Stimulated activated CD8-positive, alpha-beta memory T cell treated with anti-CD3 and anti-CD28 coated beads, Interleukin-4, amount 100 ng/mL, for 48 hours (primary cell): ENCODE data around the gene SGMS1.
"Not testable (repeated sequence)": the region's sequence is repeated elsewhere in the genome, so short reads cannot be mapped to it uniquely, and the experiment has no call there.

ENCODE experiments used
- DNase-seq: peaks from one replicate; pipeline ENCODE4 v3.0.0-alpha.2; 2020

The SGMS1 gene

DNA sequence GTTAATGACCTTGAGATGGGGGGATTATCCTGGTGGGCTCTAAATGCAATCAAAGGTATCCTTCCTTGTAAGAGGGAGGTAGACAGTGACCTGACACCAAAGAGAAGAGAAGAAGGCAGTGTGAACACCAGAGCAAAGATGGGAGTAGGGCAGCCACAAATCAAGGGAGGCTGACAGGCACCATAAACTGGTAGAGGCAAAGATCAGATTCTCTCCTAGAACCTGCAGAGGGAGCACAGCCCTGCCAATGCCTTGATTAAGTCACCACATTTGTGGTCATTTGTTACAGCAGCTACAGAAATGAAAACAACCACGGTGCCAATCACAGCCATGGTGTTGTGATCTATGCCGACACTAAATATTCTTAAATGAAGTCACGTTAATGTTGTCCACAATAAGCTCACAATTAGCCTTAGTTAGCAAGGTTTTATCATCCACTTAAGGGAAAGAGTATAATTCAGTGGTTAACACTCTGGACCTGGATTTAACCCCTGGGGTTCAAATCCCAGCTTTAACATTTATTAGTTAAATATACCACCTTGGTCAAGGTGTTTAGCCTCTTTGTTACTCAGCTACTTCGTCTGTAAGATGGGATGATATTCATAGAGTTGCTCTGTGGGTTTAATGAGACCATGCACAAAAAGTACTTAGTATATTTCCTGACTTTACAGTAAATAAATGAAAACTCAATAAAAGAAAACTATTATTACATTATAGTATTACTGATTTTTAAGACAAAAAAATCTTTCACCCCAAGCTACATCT, 70.8 kb downstream of the SGMS1 start:
- DNase-seq, result no peak

DNA sequence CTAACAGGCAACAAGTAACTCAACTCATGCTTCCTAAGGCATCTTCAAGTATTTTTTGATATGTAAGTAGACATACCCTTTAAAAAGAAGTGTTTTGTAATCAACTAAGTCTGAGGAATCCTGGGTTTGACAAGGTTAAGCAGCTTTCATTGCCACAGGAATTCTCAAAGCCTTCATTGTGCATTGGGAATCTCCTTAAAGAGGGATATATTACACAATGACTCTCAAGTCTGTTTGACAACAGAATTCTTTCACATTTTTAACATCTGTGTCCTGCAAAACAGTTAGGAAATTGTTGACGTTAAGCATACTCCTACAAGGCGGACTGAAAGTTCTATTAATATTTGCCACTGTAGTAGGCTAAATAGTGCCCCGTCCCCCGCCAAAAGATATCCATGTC, 71.4 kb downstream of the SGMS1 start:
- DNase-seq, result no peak

DNA sequence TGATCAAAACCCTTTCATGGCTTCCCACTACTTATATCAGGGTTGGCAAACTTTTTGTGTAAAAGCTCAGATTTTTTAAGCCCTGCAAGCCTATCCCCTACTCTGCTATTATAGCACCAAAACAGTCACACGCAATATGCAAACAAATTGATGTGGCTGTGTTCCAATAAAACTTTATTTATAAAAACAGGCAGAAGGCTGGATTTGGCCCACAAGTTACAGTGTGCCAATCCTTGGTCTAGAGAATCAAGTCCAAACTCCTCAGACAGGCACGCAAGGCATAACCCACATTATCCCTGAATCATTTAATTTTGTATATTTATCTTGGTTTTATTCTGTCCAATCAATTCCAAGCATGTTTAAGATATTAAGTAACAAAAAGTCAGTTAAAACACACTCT, 71.9 kb downstream of the SGMS1 start:
- no peak for DNase-seq

DNA sequence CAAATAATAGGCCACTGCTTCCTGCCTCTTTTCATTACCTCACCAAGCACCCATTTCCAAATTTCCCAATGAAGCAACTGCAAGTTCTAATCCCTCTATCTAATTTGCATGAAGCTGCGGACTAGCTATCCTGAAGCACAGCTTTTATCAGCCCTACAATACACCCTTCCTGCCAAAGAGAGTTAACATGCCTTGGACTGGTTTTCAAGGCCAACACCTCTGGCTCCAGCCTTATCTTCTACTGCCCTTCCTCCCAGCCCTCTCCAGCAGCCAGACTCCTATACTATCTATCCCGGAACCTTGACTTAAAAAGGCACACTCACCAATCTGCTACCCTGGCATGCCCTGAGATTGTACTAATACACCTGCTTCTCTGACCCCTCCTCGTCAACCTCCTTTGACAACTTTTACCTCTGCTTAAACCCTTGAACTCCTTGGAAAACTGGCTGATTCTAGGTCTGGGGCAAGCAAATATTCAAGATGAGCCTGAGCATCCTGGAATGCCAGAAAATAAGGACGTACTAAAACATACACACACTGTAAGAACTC, 73.4 kb downstream of the SGMS1 start:
- DNase-seq, result no peak

DNA sequence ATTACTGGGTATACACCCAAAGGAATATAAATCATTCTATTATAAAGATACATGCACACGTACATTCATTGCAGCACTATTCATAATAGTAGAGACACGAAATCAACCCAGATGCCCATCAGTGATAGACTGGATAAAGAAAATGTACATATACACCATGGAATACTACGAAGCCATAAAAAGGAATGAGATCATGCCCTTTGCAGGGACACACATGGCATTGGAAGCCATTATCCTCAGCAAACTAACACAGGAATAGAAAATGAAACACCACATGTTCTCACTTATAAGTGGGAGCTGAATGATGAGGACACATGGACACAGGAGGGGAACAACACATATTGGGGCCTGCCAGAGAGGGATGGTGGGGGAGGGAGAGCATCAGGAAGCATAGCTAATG, 74.6 kb downstream of the SGMS1 start:
- DNase-seq, result not testable (repeated sequence)

DNA sequence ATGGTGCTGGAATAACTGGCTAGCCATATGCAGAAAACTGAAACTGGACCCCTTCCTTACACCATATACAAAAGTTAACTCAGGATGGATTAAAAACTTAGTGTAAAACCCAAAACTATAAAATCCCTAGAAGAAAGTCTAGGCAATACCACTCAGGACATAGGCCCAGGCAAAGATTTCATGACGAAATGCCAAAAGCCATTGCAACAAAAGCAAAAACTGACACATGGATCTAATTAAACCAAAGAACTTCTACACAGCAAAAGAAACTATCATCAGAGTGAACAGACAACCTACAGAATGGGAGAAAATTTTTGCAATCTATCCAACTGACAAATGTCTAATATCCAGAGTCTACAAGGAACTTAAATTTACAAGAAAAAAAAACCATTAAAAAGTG, 75.3 kb downstream of the SGMS1 start:
- not testable (repeated sequence) for DNase-seq

DNA sequence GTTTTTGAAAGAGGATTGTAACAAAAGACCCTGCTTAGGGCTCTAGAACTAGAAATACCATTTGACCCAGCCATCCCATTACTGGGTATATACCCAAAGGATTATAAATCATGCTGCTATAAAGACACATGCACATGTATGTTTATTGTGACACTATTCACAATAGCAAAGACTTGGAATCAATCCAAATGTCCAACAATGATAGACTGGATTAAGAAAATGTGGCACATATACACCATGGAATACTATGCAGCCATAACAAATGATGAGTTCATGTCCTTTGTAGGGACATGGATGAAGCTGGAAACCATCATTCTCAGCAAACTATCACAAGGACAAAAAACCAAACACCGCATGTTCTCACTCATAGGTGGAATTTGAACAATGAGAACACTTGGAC, 77.5 kb downstream of the SGMS1 start:
- not testable (repeated sequence) for DNase-seq

DNA sequence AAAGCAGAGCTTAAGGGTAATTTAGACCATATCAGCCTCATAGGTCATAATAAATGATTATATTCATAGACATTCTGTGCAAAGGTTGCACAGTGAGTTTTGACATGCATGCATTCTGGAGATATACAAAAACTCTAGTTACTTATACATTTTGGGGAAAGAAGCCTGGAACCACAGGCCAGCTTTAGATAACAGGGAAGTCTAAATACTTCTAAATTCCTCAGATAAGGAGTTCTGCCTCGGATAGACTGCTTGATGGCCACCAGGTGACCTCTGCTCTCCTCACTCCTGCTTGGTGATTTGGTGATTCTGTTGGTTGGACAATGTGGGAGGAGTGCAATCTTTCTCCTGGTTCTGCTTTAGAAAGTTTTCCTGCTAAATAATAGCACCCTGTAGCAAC, 77.9 kb downstream of the SGMS1 start:
- no peak for DNase-seq

DNA sequence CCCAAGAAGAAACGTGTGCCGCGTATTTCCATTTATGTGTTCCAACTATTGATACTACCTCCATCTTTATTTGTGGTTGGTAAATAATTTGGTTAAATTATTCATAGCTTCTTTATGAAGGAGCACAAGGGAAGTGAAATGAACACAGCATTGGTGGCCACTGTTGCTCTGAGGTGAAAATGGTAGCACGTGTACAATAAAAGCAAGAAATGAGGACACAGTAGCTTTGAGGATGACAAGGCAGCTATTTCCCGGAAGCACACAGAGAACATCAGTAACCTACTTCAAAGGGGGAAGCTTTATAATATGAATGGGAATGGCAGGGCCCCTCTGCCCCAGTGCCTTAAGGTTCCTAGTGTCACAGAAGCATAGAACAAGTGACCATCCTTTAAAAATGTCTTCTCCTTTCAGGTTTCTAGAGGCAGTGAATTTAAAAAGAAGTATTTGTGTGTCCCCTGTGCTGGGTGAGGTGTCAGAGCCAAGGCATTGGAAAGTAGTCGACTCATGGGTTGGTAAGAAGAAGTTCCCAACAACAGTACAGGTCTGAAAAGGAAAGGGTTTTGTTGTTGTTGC, 78.8 kb downstream of the SGMS1 start:
- no peak for DNase-seq

DNA sequence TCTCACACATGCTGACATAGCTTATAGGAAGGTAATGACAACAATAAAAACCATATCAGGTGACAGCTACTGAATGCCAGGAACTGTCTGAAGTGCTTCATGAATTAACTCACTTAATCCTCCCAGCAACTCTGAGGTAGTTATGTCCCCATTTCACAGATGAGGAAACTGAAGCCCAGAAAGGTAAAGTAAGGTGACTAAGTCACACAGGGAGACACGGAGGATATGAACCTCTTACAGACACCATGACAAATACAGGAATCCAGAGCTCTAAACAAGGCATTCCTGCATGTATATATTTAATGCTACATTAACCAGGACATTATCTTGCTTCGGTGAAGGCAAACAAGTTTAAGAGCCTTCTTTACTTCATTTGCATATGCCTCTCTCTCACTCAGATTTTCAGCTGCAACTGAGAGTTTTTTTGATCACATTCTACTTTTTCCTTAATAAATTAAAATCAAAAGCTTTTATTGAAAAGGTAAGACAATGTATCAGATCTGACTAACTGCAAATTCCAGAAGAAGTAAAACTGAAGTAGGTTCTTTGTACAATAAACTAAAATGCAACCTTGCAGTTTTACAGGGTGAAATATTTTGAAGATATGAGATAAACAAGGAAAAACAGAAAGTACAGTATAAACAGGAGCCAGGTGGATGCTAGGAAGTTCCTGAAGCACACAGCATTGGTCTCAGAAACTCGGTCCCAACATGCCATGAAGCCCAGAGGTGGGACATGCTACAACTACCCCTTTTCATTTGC, 79.5 kb downstream of the SGMS1 start:
- DNase-seq, result no peak

DNA sequence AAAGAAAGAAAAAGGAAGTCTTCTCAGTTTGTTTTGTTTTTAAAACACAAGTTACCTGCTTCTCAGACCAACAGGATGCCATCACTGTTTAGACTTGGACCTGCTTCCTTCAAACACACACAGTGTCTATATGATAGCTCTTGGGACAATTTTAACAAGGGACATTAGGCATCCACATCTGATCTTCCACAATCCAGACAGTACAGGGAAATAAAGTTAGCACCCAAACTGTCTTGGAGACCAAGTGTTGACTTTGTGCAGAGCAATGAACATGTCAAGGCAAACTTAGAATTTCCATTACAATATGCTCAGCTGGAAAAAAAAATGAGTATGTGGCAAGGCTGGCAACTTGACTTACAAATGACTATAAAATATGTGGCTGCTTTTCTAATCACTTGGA, 80.9 kb downstream of the SGMS1 start:
- no peak for DNase-seq

DNA sequence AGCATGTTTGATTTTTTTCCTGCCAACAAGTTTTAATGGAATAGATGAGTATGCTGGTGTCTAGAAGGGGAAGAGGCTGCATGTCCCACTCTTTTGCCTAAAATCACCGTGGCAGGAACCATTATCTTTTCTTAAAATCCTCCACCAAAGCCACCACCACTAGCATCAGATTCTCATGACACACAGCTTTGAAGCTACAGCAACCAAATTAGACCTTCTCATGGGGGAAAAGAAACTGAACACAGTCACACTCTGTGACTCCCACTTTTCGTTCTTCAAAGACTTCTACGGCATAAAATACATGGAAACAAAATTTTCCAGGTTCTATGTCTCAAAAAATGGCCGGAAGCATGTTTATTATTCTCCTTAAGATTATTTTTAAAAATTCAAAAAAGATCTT, 81.8 kb downstream of the SGMS1 start:
- DNase-seq, result no peak

DNA sequence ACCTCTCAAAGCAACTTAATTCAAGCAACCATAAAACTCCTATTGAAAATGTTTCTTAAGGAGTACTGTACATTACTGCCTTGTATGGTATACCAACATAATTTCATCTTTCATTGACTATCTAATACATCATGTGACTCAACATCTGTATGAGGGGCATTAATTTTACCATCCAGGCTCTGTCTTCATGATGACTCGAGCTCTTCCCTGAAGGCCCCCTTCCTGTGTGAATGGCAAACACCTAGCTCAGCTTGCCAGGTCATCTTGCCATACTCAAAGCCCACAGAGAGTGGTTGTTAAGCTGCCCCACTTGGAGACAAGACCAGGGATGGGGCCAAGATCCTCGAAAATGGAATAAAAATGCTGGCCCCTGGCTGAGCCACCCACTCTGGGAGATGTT, 82.4 kb downstream of the SGMS1 start:
- no peak for DNase-seq

DNA sequence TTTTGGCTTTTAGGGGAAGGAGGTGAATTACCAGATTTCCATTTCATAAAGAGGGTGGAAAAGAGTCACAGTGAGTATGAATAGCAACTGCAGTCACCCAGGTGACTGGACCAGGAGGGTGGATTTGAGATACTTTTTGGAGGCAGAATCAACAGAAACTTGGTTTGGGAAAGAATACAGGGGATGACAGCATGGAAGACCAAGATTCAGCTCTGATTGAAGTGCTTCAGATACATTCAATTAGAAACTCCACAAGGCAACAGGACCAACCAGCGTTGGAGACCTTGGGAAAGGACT, 83.0 kb downstream of the SGMS1 start:
- DNase-seq, result no peak

DNA sequence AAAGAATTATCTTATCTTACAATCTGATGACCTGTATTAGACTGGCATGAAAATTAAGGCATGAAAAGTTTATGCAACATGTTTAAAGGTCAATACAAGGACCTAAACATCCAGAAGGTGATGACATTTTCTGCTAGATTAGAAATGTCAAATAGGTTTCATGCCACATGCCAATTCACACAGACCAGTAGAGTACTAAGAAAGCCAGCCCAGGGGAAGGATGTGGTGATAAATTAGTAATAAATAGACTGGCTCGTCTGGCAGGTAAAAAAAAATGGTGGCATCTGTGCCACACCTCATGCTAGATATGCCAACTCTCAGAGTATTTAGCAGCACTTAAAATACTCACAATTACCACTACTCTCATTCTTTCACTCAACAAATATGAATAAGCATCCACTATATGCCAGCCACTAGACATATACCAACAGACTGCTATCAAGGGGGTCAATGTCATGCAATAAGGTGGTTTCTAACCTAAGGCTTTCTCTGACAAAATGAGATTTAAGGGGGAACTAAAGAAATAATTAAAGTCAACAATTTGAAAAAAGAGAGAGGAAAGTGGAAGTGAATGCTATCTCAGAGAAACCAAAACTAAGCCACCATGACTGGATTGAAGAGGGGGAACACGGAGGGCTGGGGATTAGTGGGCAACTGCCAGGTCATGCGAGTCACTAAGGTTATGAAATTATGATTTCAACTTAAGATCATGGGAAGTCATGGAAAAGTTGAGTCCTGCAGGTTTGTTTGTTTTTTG, 83.5 kb downstream of the SGMS1 start:
- peak; percentile 55 for DNase-seq

DNA sequence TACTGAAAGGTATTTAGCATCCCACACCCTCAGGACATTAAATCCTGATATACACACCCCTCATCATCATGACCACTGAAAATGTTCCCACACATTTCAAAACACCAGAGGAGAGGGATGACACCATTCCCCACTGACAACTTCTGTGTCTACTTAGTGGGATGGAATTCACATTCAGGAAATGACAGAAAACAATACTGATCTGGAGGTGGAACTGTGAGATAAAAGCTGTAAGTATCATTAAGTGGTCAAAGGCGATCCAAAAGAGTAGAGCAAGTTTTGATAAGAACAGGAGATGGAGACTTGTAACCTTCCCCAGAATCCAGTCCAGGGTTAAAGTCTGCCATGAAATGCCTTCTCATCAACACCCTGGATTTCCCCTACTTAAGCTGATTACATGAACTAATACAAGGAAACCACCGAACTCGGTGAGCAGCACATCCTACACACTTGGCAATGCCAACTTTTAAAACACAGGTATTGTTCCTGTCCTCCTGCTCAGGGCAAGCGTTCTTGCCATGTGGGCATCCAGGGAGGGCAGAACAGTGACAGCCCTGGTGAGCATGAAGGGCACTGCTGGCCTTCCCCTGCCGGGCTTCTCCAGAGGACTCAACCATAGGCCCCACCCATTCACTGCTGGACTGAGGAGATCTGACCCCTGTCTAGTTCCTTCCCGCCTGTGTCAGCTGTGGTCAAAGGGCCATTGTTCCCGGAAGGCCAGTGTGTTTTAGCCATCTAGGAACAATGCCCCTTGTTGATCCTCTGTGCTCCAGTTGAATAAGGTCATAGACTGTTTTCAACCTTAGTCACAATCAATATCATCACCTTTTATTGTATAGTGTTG, 85.0 kb downstream of the SGMS1 start:
- DNase-seq, result no peak

DNA sequence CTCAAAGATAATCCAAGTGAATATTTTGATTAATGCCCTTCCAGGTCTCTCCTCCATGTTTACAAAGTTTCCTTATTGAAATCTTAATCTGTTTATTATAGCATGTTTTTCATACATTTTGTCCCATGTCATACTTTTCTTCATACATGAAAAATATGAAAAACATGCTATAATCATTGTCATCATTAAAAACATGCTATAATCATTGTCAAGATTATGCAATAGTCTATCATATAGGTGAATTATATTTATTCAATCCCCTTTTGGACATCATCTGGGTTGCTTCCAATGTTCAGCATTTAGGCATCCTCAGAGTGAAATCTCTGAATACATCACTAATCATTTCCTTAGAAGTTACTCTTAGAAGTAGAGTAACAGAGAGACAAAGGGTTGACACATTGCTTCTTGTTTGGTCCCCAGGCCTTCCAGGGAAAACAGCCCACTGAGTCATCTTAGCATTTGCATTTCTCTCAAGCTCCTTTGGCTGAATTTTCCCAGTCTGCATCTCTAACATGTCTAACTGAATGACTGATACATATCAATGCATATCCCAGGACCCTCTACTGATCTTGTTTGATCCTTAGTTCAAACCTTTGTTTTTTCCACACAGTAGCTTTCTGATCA, 87.0 kb downstream of the SGMS1 start:
- DNase-seq, result no peak

DNA sequence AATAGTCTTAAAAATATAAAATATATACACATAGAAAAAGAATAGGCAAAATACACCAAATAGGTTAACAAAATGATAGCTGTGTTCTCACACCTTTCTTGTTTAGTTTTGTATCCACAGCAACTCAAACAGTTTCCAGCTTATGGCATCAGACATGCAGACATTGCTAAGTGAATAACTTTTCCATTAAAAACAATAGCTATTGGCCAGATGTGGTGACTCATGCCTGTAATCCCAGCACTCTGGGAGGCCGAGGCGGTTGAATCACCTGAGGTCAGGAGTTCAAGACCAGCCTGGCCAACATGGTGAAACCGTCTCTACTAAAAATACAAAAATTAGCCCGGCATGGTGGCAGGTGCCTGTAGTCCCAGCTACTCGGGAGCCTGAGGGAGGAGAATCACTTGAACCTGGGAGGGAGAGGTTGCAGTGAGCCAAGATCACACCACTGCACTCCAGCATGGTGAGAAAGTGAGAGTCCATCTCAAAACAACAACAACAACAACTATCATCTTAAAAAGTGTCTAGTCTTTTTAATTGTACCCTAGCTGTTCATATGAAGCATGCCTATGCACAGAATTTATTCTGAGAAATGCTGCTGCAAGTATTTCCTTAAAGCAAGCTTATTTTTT, 88.9 kb downstream of the SGMS1 start:
- DNase-seq, result not testable (repeated sequence)

DNA sequence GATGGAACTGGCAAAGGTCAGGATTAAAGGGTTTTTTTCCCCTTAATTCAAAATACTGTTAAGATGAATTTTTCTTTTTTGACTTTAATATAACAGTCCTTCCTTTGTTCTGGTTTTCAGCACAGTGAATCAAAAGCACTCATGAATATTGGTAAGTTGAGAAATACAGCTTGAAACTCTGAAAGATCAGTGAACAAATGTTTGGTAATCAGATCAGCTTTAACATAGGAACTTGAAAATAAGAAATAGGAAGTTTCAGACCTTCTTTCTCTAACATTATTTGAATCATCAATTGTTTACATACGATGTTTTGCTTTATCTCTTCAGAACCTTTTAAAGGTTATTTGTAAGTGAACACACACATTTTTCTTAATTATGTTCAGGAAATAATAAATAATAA, 90.5 kb downstream of the SGMS1 start:
- no peak for DNase-seq

DNA sequence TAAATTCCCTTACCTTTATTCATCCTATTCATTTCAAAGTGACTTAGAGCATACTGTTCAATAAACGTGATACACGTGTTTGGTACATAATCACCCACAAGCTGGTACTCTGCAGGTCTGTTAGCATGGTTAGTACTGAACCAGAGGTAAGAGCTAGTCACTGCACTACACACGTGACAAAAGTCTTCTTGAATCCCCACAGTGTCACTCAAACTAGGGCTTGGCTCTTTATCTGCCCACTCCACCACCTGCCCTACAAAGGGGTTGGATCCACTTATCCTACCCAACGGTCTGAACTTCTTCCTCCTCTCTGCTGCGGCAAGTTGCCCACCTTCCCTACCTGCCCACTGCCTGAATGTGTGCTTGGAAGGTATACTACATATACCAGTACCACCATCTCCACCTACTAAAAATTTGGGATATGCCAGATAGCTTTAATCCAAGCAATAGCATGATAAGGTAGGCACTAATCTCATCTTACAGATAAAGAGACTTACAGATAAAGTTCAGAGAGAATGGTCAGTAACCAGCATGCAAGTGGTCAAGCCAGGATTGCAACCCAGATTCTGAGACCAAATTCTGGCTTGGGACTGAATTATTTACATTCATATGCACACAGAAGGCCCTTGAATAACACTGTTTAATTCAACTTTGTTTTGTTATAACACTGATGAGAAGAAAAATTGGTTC, 92.2 kb downstream of the SGMS1 start:
- no peak for DNase-seq

DNA sequence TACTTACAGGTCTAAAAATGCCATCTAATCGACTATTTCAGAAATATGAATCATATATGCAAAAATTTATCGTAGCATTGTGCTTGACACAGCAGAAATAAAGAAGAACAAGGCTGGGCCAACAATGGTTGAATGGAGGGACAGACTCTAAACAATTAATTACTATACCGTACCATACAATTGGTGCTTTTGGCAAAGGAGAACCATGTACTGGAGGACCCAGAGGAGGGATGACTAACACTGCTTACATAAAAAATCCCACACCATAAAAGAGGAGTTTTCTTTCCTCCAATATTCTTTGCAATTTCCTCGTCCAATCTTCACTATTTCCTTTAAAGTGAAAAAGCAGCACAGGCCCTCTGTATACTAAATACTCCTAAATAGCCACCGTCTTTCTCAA, 94.1 kb downstream of the SGMS1 start:
- DNase-seq, result no peak
